Right lobe of liver (tissue), 6 donors: ENCODE results near the gene DHRS1. TPM values are rescaled to one million over a fixed set of nuclear protein-coding genes. Genes with fewer than 3 reads are reported as not detected.

Source experiments
- ATAC-seq, 4 donors: fragments of 200-7000 bp; cut with Tn5 transposase; one replicate each; pipeline ENCODE4 v1.9.1; 2020; ENCODE audit warnings: mild to moderate bottlenecking in 4 of 4, moderate library complexity in 4 of 4
- DNase-seq, 3 donors: peaks; one replicate each; pipeline ENCODE4 v3.0.0-alpha.2; 2020
- H3K27ac ChIP-seq, 3 donors: fragments of 200-600 bp; one replicate each; pipeline ENCODE4 v1.8.0; 2022
- H3K27me3 ChIP-seq, 2 donors: fragments of 200-600 bp; one replicate each; pipeline ENCODE4 v1.8.0; 2022
- H3K36me3 ChIP-seq, 4 donors: fragments of 200-600 bp; sonication (generic) in 1 of 4; one replicate each; pipeline versions ENCODE4 v1.5.1 to v1.8.0; 2017 to 2022; ENCODE audit warnings: control low read depth in 1 of 4
- H3K4me1 ChIP-seq, 4 donors: fragments of 200-600 bp; sonication (generic) in 1 of 4; one replicate each; pipeline versions ENCODE4 v1.5.1 to v1.8.0; 2017 to 2022; ENCODE audit warnings: control low read depth in 1 of 4
- H3K4me3 ChIP-seq, 3 donors: fragments of 200-600 bp; one replicate each; pipeline ENCODE4 v1.8.0; 2022
- H3K9me3 ChIP-seq, 4 donors: fragments of 200-600 bp; sonication (generic) in 1 of 4; one replicate each; pipeline versions ENCODE4 v1.5.1 to v1.8.0; 2017 to 2022; ENCODE audit warnings: control low read depth in 1 of 4
- CTCF ChIP-seq, 4 donors: fragments of 200-600 bp in 3 of 4; fragments of 450-650 bp in 1 of 4; IDR thresholded peaks; one replicate each; pipeline versions ENCODE4 v1.5.1 to v1.8.0; 2016 to 2022; ENCODE audit warnings: antibody characterized with exemption in 4 of 4, mild to moderate bottlenecking in 2 of 4
- POLR2A ChIP-seq: fragments of 450-650 bp; IDR thresholded peaks from one replicate; pipeline ENCODE4 v1.6.1; 2017; ENCODE audit warnings: antibody characterized with exemption, mild to moderate bottlenecking
- WGBS: methylation state at CpG from one replicate; pipeline ENCODE4 v1.1.6; 2018; ENCODE audit warnings: low coverage, low lambda C conversion rate; ENCODE audit not compliant: insufficient coverage; ENCODE audit errors: missing lambda C conversion rate; 5-methylcytosine and 5-hydroxymethylcytosine counted together
- intact Hi-C, 2 donors: fragments of 100-400 bp; cut with DNase I; formaldehyde crosslinking; loops; one replicate each; pipeline versions ENCODE4 v1.11.2 to v1.14.1; 2022
- total RNA-seq, 6 experiments: library from RNA; depleted of rRNA in 2 of 6; stranded (reverse); fragments of >200 nt in 2 of 6; fragmentation: NEBNext Ultra II Directional in 3 of 6; extraction: Animal tissue kit (Norgen Biotek cat#: 25700) in 3 of 6; gene quantifications; one replicate each; pipeline versions ENCODE4 v1.1.0 to v1.2.4, GENCODE V29; 2016 to 2023
- donor health status: DM: no; HTN: yes; CAD: no.
- donor health status: DM: no; HTN: no; CAD: no.
- donor health status: DM: no; HTN: no; CAD: no.
- donor health status: DM: no; HTN: yes; CAD: no.
- donor health status: DM: no; HTN: yes; CAD: no.

Gene DHRS1
- total RNA-seq, 6 experiments from 2014 or later: 49.1 to 89.3 (median 60.1) TPM

- Histone ChIP-seq H3K36me3 (peaks cover 4 to 34% (median 17%) of the 10 kb centered on the region in 4 donors), H3K27ac (peak overlapping the region; percentile 78 to 98 (median 93)), H3K4me1 (peaks cover 0 to 82% (median 36%) of the 10 kb centered on the region in 4 donors), H3K27me3 (no peaks in the 10 kb centered on the region), H3K4me3 (peak overlapping the region in 2 of 3 donors; percentile 20 to 65), H3K9me3 (no peaks in the 10 kb centered on the region)
- intact Hi-C loops: no loop called here
- ATAC-seq (no peak), DNase-seq (peak in 2 of 3 donors; percentile 58 to 73)
- no peak for TF ChIP-seq CTCF (IDR thresholded peaks at IDR 0.05)
- no peak for TF ChIP-seq POLR2A
- WGBS: 45% methylated on average over 5 of the region's 7 CpGs
Measured at GRCh38 chr14:24308342-24309124, 9.0 kb upstream of the DHRS1 start.

GRCh38 chr14:24307575-24308341 lies 8.2 kb upstream of the DHRS1 start, which contains the start of gene CIDEB:
Gene CIDEB, minus strand, starts transcription at chr14:24307977. Its CDS starts 119 bp downstream, at chr14:24307858.
- no peaks in the 10 kb centered on the region for H3K27me3 ChIP-seq
- peak within 1 kb of the TSS; percentile 78 to 98 (median 93) for H3K27ac ChIP-seq
- intact Hi-C loops: no loop called here
- DNase-seq (peak; percentile 80 to 92 (median 85)), ATAC-seq (peak; percentile 56 to 75 (median 72))
- 24% methylated on average over 6 of the region's 6 CpGs for WGBS
- H3K9me3 ChIP-seq: no peaks in the 10 kb centered on the region
- TF ChIP-seq CTCF (IDR thresholded peaks at IDR 0.05): peak; percentile 84 to 97 (median 92)
- peak; percentile 93 for TF ChIP-seq POLR2A
- H3K4me3 ChIP-seq: peak within 1 kb of the TSS; percentile 41 to 68 (median 65)
- H3K36me3 ChIP-seq: peaks cover 4 to 38% (median 17%) of the 10 kb centered on the region in 4 donors
- peaks cover 0 to 88% (median 38%) of the 10 kb centered on the region in 4 donors for H3K4me1 ChIP-seq

GRCh38 chr14:24307156-24307574 lies 7.6 kb upstream of the DHRS1 start:
- H3K9me3 ChIP-seq: no peaks in the 10 kb centered on the region
- no peak for ATAC-seq
- TF ChIP-seq POLR2A (no peak), CTCF (IDR thresholded peaks at IDR 0.05) (no peak)
- H3K4me3 ChIP-seq: peak overlapping the region; percentile 41 to 68 (median 65)
- peaks cover 4 to 44% (median 18%) of the 10 kb centered on the region in 4 donors for H3K36me3 ChIP-seq
- H3K4me1 ChIP-seq: peaks cover 0 to 86% (median 39%) of the 10 kb centered on the region in 4 donors
- intact Hi-C loops: no loop called here
- 34% methylated on average over 10 of the region's 11 CpGs for WGBS
- H3K27me3 ChIP-seq: no peaks in the 10 kb centered on the region
- peak overlapping the region; percentile 78 to 98 (median 93) for H3K27ac ChIP-seq
- peak in 1 of 3 donors; percentile 53 for DNase-seq

GRCh38 chr14:24304019-24304387 lies 4.4 kb upstream of the DHRS1 start:
- intact Hi-C loops: no loop called here
- DNase-seq (no peak), ATAC-seq (no peak)
- TF ChIP-seq POLR2A (no peak), CTCF (IDR thresholded peaks at IDR 0.05) (no peak)
- Histone ChIP-seq H3K9me3 (no peaks in the 10 kb centered on the region), H3K4me1 (peaks cover 0 to 66% (median 20%) of the 10 kb centered on the region in 4 donors), H3K4me3 (peak overlapping the region in 1 of 3 donors; percentile 2), H3K27me3 (no peaks in the 10 kb centered on the region), H3K36me3 (peaks cover 4 to 50% (median 19%) of the 10 kb centered on the region in 4 donors), H3K27ac (peak overlapping the region in 2 of 3 donors; percentile 65 to 77)
- WGBS: 85% methylated on average over 6 of the region's 11 CpGs
